ENCODE data around the gene RGMA. TPM values are rescaled to one million over a fixed set of nuclear protein-coding genes. Genes with fewer than 3 reads are reported as not detected.

RGMA gene
- total RNA-seq, 1 experiment from 2014 or later, result 5.5 TPM

GRCh38 chr15:93107646-93108045 is 18.6 kb upstream of the RGMA start:
- RAD21 ChIA-PET (ENCODE audit: low non-redundant PET in 1 of 2, low total read pairs in 2 of 2, uncharacterized antibody in 2 of 2, unreplicated experiment in 2 of 2), result no interaction called here
- Histone ChIP-seq H4K20me1 (ENCODE audit: insufficient read depth) (no peaks in the 10 kb centered on the region), H3K4me1 (ENCODE audit: control insufficient read depth in 1 of 2, insufficient read depth in 2 of 2, low read length in 2 of 2) (no peaks in the 10 kb centered on the region), H3K27ac (ENCODE audit: low read depth, low read length) (no peak overlapping the region), H3K4me2 (ENCODE audit: low read length) (no peak overlapping the region), H3K36me3 (ENCODE audit: control insufficient read depth in 1 of 2, insufficient read depth in 2 of 2, low read length in 2 of 2) (no peaks in the 10 kb centered on the region), H3K9ac (ENCODE audit: low read length) (no peak overlapping the region), H2AFZ (ENCODE audit: low read depth, low read length, poor library complexity, severe bottlenecking) (no peak overlapping the region), H3K4me3 (replicated peaks in 1 of 2; ENCODE audit: low read depth in 1 of 2, low read length in 2 of 2) (no peak overlapping the region), H3K9me2 (ENCODE audit: insufficient read depth) (no peaks in the 10 kb centered on the region), H3K27me3 (ENCODE audit: insufficient read depth, low read length) (0 out of 2 replicates have a peak, but pooled peaks cover 6% of the 10 kb centered on the region), H3K79me2 (ENCODE audit: insufficient read depth, low read length) (no peaks in the 10 kb centered on the region), H3K9me3 (ENCODE audit: control insufficient read depth in 1 of 2, insufficient read depth in 1 of 2, low read depth in 1 of 2, low read length in 2 of 2) (no peaks in the 10 kb centered on the region)
- TF ChIP-seq JUND (IDR thresholded peaks at IDR 0.05) (no peak), YY1 (IDR thresholded peaks at IDR 0.05; ENCODE audit: extremely low read depth, insufficient replicate concordance, low read depth, low read length) (no peak), CTCF (IDR thresholded peaks at IDR 0.05 in 2 of 3, conservative IDR thresholded peaks at IDR 0.05 in 1 of 3; ENCODE audit: borderline replicate concordance in 1 of 3, insufficient read depth in 1 of 3, low read depth in 2 of 3, low read length in 2 of 3) (no peak), CBX3 (IDR thresholded peaks at IDR 0.05; ENCODE audit: low read depth) (no peak), SIN3A (IDR thresholded peaks at IDR 0.05; ENCODE audit: low read depth) (no peak), ZBTB33 (IDR thresholded peaks at IDR 0.05; ENCODE audit: extremely low read depth, insufficient replicate concordance, low read length) (no peak), EGR1 (IDR thresholded peaks at IDR 0.05; ENCODE audit: low read depth) (no peak), SP1 (IDR thresholded peaks at IDR 0.05; ENCODE audit: low read depth) (no peak), ATF3 (IDR thresholded peaks at IDR 0.05) (no peak)
- CTCF ChIA-PET, result no interaction called here
- DNase-seq (ENCODE audit: low read depth, low spot score) (no peak), ATAC-seq (no peak)
- BruUV-seq (replicated peaks), result no TSS peak
- intact Hi-C loops (cut with micrococcal nuclease), result no loop called here
- POLR2A ChIA-PET, result no interaction called here
